HCT116 (cell line): ENCODE data around the gene SNORC.

ENCODE experiments used
- ELF1 ChIP-seq: IDR thresholded peaks from 2 replicates; pipeline ENCODE4 v1.6.1; 2012; ENCODE audit warnings: low read depth, borderline replicate concordance
- EZH2 ChIP-seq: fragments of 200-600 bp; sonication (generic); IDR thresholded peaks from 2 replicates; pipeline ENCODE4 v1.6.1; 2017; ENCODE audit warnings: antibody characterized with exemption, mixed run types
- MAX ChIP-seq: IDR thresholded peaks from 2 replicates; pipeline ENCODE4 v1.6.1; 2012
- POLR2A ChIP-seq: IDR thresholded peaks from 2 replicates; pipeline ENCODE4 v1.7.0; 2011; ENCODE audit warnings: borderline replicate concordance; ENCODE audit not compliant: insufficient read depth, insufficient read length; ENCODE audit errors: extremely low read depth
- TCF7L2 ChIP-seq: IDR thresholded peaks from 2 replicates; pipeline ENCODE4 v1.7.0; 2011; ENCODE audit warnings: borderline replicate concordance, inconsistent platforms; ENCODE audit not compliant: insufficient read depth, insufficient read length; ENCODE audit errors: extremely low read depth
- ZNF274 ChIP-seq: fragments of 200-500 bp; sonication (Bioruptor generic); IDR thresholded peaks from 2 replicates; pipeline ENCODE4 v1.6.1; 2014; ENCODE audit warnings: mild to moderate bottlenecking, low read depth, low read length, inconsistent platforms
- TF ChIP-seq, protein P1 (sequence below), 3 experiments: fragments of 200-600 bp in 1 of 3; sonication (generic) in 1 of 3; IDR thresholded peaks in 2 of 3; conservative IDR thresholded peaks in 1 of 3; 2 replicates each; pipeline ENCODE4 v1.5.1; 2012 to 2017; ENCODE audit warnings: low read depth in 2 of 3, low read length in 2 of 3, antibody characterized with exemption in 1 of 3, borderline replicate concordance in 1 of 3, control low read depth in 1 of 3, mild to moderate bottlenecking in 1 of 3, mixed read lengths in 1 of 3, mixed run types in 1 of 3, moderate library complexity in 1 of 3; ENCODE audit not compliant: insufficient read depth in 1 of 3

DNA sequence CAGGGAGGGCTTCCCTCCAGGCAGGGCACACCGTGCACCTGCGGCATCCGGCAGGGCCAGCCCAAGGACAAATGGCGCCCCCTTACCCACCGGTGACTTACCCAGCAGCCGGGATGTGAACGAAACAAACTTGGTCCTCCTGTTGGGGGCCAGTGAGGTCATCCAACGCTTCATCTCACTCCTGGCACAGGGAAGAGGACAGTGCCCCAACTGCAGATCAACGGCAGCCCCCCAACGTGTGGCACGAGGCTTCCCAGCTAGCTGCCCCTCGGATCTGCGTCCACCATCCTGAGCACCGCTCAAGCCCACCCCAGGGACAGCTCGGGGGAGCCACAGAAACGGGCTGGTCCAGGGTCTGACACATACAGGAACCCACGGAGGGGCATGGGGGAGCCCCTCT, 12.0 kb downstream of the SNORC start:
- no peak for TF ChIP-seq MAX
- no peak for TF ChIP-seq EZH2
- no peak for TF ChIP-seq TCF7L2
- TF ChIP-seq ELF1, result no peak
- TF ChIP-seq, protein P1, sequence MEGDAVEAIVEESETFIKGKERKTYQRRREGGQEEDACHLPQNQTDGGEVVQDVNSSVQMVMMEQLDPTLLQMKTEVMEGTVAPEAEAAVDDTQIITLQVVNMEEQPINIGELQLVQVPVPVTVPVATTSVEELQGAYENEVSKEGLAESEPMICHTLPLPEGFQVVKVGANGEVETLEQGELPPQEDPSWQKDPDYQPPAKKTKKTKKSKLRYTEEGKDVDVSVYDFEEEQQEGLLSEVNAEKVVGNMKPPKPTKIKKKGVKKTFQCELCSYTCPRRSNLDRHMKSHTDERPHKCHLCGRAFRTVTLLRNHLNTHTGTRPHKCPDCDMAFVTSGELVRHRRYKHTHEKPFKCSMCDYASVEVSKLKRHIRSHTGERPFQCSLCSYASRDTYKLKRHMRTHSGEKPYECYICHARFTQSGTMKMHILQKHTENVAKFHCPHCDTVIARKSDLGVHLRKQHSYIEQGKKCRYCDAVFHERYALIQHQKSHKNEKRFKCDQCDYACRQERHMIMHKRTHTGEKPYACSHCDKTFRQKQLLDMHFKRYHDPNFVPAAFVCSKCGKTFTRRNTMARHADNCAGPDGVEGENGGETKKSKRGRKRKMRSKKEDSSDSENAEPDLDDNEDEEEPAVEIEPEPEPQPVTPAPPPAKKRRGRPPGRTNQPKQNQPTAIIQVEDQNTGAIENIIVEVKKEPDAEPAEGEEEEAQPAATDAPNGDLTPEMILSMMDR (IDR thresholded peaks at IDR 0.05 in 2 of 3, conservative IDR thresholded peaks at IDR 0.05 in 1 of 3; ENCODE audit: borderline replicate concordance in 1 of 3, insufficient read depth in 1 of 3, low read depth in 2 of 3, low read length in 2 of 3), result no peak
- no peak for TF ChIP-seq ZNF274
- no peak for TF ChIP-seq POLR2A
